ENCODE data around the gene SERTAD3. TPM values are rescaled to one million over a fixed set of nuclear protein-coding genes. Genes with fewer than 3 reads are reported as not detected.
"Not testable (repeated sequence)": the region's sequence is repeated elsewhere in the genome, so short reads cannot be mapped to it uniquely, and the experiment has no call there.

The SERTAD3 gene, protein sequence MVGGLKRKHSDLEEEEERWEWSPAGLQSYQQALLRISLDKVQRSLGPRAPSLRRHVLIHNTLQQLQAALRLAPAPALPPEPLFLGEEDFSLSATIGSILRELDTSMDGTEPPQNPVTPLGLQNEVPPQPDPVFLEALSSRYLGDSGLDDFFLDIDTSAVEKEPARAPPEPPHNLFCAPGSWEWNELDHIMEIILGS
- total RNA-seq: 42.0 TPM

DNA sequence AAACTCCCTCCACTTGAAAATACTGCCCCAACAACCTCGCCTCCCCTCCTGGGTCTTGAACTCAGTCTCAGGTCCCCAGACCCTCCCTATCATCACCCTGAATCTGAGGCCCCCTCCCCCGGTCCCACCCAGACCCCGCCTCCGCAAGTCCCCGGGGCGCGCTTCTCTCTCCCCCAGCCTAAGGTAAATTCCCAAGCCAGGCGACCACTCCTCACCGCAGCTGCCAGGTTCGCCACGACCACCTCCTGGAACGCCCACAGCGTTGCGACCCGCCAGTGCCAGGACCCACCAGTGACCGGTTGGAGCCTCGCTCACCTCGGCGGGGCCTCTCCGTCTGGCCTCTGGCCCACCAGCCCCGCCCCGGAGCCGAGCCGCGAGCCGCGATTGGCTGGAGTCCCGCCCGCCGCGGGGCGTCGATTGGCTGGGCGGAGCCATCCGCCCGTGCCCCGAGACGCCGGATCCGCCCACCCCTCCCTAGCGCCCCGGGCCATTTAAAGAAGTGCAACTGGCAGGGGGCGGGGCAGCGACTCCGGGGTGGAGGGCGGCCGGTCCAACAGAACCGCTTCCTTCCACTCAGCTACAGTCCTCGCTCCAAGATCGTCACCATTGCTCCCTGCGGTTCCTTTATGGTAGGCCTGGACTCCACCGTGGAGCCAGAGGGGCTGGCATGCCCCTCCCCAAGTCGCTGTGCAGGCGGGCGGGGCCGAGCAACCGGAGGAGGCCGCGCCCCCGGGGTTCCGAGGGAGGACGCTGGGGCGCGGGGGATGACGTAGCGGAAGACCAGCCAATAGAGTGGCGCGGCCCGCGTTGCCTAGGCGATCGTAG lies at the start of gene SERTAD3:
Gene SERTAD3, minus strand, starts transcription at position 336 of the 825 bp plus-strand sequence. CDS start 2,255 bp downstream, outside the sequence.
- Histone ChIP-seq H3K4me3 (peak within 1 kb of the TSS; percentile 77 to 94), H3K9me3 (no peaks in the 10 kb centered on the region), H3K27ac (peak within 1 kb of the TSS; percentile 99), H3K4me1 (peaks cover 34% of the 10 kb centered on the region), H3K27me3 (no peaks in the 10 kb centered on the region), H3K36me3 (peaks cover 0 to 35% of the 10 kb centered on the region in 2 donors)
- intact Hi-C loops (cut with DNase I): loop anchor here (2.0 kb wide), 1 partner anchor 23 kb away; no protein-coding TSS in a partner anchor
- TF ChIP-seq, protein P1, sequence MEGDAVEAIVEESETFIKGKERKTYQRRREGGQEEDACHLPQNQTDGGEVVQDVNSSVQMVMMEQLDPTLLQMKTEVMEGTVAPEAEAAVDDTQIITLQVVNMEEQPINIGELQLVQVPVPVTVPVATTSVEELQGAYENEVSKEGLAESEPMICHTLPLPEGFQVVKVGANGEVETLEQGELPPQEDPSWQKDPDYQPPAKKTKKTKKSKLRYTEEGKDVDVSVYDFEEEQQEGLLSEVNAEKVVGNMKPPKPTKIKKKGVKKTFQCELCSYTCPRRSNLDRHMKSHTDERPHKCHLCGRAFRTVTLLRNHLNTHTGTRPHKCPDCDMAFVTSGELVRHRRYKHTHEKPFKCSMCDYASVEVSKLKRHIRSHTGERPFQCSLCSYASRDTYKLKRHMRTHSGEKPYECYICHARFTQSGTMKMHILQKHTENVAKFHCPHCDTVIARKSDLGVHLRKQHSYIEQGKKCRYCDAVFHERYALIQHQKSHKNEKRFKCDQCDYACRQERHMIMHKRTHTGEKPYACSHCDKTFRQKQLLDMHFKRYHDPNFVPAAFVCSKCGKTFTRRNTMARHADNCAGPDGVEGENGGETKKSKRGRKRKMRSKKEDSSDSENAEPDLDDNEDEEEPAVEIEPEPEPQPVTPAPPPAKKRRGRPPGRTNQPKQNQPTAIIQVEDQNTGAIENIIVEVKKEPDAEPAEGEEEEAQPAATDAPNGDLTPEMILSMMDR (IDR thresholded peaks at IDR 0.05): no peak
- TF ChIP-seq POLR2A (IDR thresholded peaks at IDR 0.05) (peak; percentile 30 to 98), POLR2AphosphoS5 (IDR thresholded peaks at IDR 0.05; ENCODE audit: insufficient read depth in 1 of 2, low read depth in 1 of 2) (peak; percentile 82 to 97)
- peak in 1 of 2 donors; percentile 98 for DNase-seq (ENCODE audit: extremely low spot score in 2 of 2)

DNA sequence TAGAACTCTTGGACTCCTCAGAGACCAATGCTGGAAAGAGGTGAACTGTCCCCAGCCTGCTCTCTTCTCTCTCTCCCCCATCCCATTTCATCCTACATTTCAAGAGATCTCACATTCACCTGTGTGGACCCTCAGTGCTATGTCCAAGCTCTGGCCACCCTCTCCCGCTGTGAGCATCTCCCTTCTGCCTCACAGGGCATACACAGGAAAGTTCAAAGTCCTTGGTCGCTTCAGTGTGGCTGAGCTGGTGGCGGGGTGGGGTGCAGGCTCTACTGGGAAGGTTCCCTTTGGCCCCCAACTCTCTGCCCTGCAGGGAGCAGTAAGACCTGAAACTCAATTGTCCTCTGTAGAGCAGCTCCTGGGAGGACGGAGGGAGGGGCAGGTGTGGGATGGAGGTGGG lies 49.6 kb upstream of the SERTAD3 start:
- intact Hi-C loops (cut with DNase I): no loop called here
- no peaks in the 10 kb centered on the region for H3K9me3 ChIP-seq
- TF ChIP-seq, protein P1 (IDR thresholded peaks at IDR 0.05): no peak
- no peak for TF ChIP-seq POLR2AphosphoS5 (IDR thresholded peaks at IDR 0.05; ENCODE audit: insufficient read depth in 1 of 2, low read depth in 1 of 2)
- TF ChIP-seq POLR2A (IDR thresholded peaks at IDR 0.05): no peak
- H3K4me1 ChIP-seq: no peaks in the 10 kb centered on the region
- H3K36me3 ChIP-seq: no peaks in the 10 kb centered on the region
- no peaks in the 10 kb centered on the region for H3K27me3 ChIP-seq
- DNase-seq (ENCODE audit: extremely low spot score in 2 of 2): no peak
- no peak overlapping the region for H3K27ac ChIP-seq
- no peak overlapping the region for H3K4me3 ChIP-seq

DNA sequence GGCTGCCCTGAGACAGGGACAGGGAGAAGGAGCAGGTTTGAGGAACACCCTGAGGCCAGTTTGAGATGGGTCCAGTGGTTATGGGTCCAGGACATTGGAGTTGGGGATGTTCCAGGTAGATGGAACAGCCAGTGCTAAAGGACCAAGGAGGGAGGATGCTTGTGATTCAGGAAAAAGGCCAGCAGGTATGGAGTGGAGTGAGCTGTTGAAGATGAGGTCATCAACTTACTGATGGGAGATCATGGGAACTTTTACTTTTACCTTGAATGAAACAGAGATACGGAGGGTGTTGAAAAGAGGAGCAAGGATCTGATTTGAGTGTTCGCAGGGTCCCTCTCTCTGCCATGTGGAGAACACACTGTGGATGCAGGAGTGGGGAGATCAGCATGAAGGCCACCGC lies 48.1 kb upstream of the SERTAD3 start:
- H3K9me3 ChIP-seq: no peaks in the 10 kb centered on the region
- no peaks in the 10 kb centered on the region for H3K36me3 ChIP-seq
- no peak for TF ChIP-seq POLR2AphosphoS5 (IDR thresholded peaks at IDR 0.05; ENCODE audit: insufficient read depth in 1 of 2, low read depth in 1 of 2)
- TF ChIP-seq, protein P1 (IDR thresholded peaks at IDR 0.05): no peak
- DNase-seq (ENCODE audit: extremely low spot score in 2 of 2): no peak
- intact Hi-C loops (cut with DNase I): no loop called here
- H3K4me3 ChIP-seq: no peak overlapping the region
- H3K27me3 ChIP-seq: no peaks in the 10 kb centered on the region
- H3K4me1 ChIP-seq: peaks cover 8% of the 10 kb centered on the region
- no peak overlapping the region for H3K27ac ChIP-seq

DNA sequence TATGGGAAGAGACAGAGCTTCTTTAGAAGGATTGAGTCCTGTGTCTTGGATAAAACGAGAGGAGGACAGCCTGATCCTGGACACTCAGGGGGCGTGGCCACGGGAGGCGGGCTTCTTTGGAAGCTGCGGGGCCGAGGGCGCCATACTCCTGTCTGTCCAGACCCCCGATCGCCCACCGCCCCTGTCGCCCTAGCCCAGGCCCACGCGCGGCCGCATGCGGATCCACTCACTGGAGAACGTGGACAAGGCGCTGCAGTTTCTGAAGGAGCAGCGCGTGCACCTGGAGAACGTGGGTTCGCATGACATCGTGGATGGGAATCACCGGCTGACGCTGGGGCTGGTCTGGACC lies 45.7 kb upstream of the SERTAD3 start:
- Histone ChIP-seq H3K36me3 (no peaks in the 10 kb centered on the region), H3K27ac (no peak overlapping the region), H3K4me1 (peaks cover 8% of the 10 kb centered on the region), H3K9me3 (no peaks in the 10 kb centered on the region), H3K4me3 (no peak overlapping the region), H3K27me3 (no peaks in the 10 kb centered on the region)
- TF ChIP-seq, protein P1 (IDR thresholded peaks at IDR 0.05): no peak
- no peak for TF ChIP-seq POLR2A (IDR thresholded peaks at IDR 0.05)
- TF ChIP-seq POLR2AphosphoS5 (IDR thresholded peaks at IDR 0.05; ENCODE audit: insufficient read depth in 1 of 2, low read depth in 1 of 2): no peak
- no peak for DNase-seq (ENCODE audit: extremely low spot score in 2 of 2)
- intact Hi-C loops (cut with DNase I): no loop called here

DNA sequence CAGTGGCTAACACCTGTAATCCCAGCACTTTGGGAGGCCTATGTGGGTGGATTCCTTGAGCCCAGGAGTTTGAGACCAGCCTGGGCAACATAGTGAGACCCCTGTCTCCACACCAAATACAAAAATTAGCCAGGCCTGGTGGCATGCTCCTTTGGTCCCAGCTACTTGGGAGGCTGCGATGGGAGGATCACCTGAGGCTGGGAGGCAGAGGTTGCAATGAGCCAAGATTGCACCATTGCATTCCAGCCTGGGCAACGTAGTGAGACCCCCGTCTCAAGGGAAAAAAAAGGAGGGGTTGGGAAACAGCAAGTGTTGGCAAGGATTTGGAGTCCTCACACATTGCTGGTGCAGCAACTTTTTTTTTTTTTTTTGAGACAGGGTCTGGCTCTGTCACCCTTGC lies 41.9 kb upstream of the SERTAD3 start:
- Histone ChIP-seq H3K36me3 (no peaks in the 10 kb centered on the region), H3K27me3 (no peaks in the 10 kb centered on the region), H3K9me3 (no peaks in the 10 kb centered on the region), H3K4me1 (peaks cover 8% of the 10 kb centered on the region), H3K4me3 (no peak overlapping the region), H3K27ac (no peak overlapping the region)
- no peak for DNase-seq (ENCODE audit: extremely low spot score in 2 of 2)
- TF ChIP-seq, protein P1 (IDR thresholded peaks at IDR 0.05): no peak
- no peak for TF ChIP-seq POLR2A (IDR thresholded peaks at IDR 0.05)
- no peak for TF ChIP-seq POLR2AphosphoS5 (IDR thresholded peaks at IDR 0.05; ENCODE audit: insufficient read depth in 1 of 2, low read depth in 1 of 2)
- intact Hi-C loops (cut with DNase I): no loop called here

DNA sequence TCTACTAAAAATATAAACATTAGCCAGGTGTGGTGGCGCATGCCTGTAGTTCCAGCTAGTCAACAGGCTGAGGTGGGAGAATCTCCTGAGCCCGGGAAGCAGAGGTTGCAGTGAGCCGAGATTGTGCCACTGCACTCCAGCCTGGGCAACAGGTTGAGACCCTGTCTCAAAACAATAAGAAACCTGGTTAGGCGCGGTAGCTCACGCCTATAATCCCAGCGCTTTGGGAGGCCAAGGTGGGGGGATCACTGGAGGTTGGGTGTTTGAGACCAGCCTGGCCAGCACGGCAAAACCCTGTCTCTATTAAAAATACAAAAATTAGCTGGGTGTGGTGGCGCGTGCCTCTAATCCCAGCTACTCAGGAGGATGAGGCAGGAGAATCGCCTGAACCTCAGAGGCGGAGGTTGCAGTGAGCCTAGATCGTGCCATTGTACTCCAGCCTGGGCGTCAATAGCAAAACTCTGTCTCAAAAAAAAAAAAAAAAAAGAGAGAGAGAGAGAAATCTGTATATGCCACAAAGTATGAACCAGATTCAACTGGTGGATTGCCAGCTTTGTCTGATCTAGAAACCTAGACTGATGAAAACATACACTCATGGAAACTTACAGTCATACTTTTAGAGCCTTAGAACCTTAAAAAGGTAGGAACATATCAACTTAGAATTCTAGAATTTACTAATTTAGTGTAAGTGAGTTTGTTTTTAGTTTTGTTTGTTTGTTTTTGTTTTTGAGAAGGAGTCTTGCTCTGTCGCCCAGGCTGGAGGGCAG lies 31.9 kb upstream of the SERTAD3 start:
- DNase-seq (ENCODE audit: extremely low spot score in 2 of 2); H3K4me1 ChIP-seq; H3K27ac ChIP-seq; H3K36me3 ChIP-seq; H3K27me3 ChIP-seq; intact Hi-C loops (cut with DNase I); H3K4me3 ChIP-seq; H3K9me3 ChIP-seq: not testable (repeated sequence)
